ENCODE measurements around the gene WNT8A.

DNA sequence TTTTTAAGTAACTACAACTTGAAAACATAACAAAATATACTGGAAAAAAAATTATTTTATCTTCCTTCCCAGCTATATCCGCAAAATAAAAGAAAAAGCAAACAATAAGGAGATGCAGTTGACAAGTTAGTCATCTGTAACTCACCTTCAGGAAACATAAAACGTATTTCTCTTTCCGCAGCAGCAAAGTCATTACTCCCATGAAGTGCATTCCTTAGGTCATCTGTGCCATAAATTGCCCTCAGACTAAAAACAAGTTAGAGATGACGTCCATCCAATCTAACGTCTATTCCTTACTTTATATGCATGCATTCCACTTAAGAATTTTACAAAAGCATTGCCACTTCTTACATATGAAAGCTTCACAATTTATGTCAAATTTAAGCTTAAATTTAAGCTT, 44.5 kb downstream of the WNT8A start:
- TF ChIP-seq, protein P1, sequence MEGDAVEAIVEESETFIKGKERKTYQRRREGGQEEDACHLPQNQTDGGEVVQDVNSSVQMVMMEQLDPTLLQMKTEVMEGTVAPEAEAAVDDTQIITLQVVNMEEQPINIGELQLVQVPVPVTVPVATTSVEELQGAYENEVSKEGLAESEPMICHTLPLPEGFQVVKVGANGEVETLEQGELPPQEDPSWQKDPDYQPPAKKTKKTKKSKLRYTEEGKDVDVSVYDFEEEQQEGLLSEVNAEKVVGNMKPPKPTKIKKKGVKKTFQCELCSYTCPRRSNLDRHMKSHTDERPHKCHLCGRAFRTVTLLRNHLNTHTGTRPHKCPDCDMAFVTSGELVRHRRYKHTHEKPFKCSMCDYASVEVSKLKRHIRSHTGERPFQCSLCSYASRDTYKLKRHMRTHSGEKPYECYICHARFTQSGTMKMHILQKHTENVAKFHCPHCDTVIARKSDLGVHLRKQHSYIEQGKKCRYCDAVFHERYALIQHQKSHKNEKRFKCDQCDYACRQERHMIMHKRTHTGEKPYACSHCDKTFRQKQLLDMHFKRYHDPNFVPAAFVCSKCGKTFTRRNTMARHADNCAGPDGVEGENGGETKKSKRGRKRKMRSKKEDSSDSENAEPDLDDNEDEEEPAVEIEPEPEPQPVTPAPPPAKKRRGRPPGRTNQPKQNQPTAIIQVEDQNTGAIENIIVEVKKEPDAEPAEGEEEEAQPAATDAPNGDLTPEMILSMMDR (IDR thresholded peaks at IDR 0.05; ENCODE audit: insufficient read depth, low read depth, low read length): no peak
- no peak for TF ChIP-seq EZH2 (IDR thresholded peaks at IDR 0.05; ENCODE audit: insufficient read depth, low read length)
